ENCODE data around the gene NPPA. TPM values are rescaled to one million over a fixed set of nuclear protein-coding genes. Genes with fewer than 3 reads are reported as not detected.
A peak's percentile ranks its signal among the peaks of the same experiment; 100 is the strongest.
"Not testable (repeated sequence)": the region's sequence is repeated elsewhere in the genome, so short reads cannot be mapped to it uniquely, and the experiment has no call there.

The NPPA gene
- total and polyA plus RNA-seq, 12 donors = 0.17 to 2.7 TPM; not detected in 10

- intact Hi-C loops (cut with DNase I) = no loop called here
- DNase-seq = peak; percentile 59 to 83 (median 73)
- WGBS, 4 donors = 3 to 5% (median 4%) methylated on average over 13 to 17 of the region's 17 CpGs
Measured at GRCh38 chr1:11804666-11805421, 42.7 kb downstream of the NPPA start.

GRCh38 chr1:11803924-11804665 is 43.5 kb downstream of the NPPA start:
- H3K9me3 ChIP-seq (replicated peaks in 1 of 3) = not testable (repeated sequence)

More at GRCh38 chr1:11804666-11805421, 42.7 kb downstream of the NPPA start:
- Histone ChIP-seq H3K4me3 (peak overlapping the region; percentile 7 to 83 (median 79)), H3K27me3 (no peaks in the 10 kb centered on the region), H3K4me1 (replicated peaks in 1 of 2) (peaks cover 46 to 69% of the 10 kb centered on the region in 2 donors), H3K36me3 (replicated peaks in 1 of 2) (peaks cover 0 to 24% of the 10 kb centered on the region in 2 donors), H3K9me3 (replicated peaks in 1 of 3) (no peaks in the 10 kb centered on the region), H3K27ac (peak overlapping the region; percentile 85 to 99 (median 98))
- no peak for TF ChIP-seq POLR2A (IDR thresholded peaks at IDR 0.05)
- TF ChIP-seq CTCF (IDR thresholded peaks at IDR 0.05) = no peak

GRCh38 chr1:11802973-11803885 is 44.4 kb downstream of the NPPA start:
- no peaks in the 10 kb centered on the region for H3K9me3 ChIP-seq (replicated peaks in 1 of 3)
- peak overlapping the region; percentile 85 to 99 (median 98) for H3K27ac ChIP-seq
- H3K4me3 ChIP-seq = peak overlapping the region; percentile 21 to 76 (median 36)
- intact Hi-C loops (cut with DNase I) = no loop called here
- TF ChIP-seq POLR2A (IDR thresholded peaks at IDR 0.05) (peak; percentile 6 to 83), CTCF (IDR thresholded peaks at IDR 0.05) (no peak)
- WGBS, 4 donors = 4 to 13% (median 5%) methylated on average over 10 to 28 of the region's 28 CpGs
- H3K27me3 ChIP-seq = no peaks in the 10 kb centered on the region
- peaks cover 0 to 33% of the 10 kb centered on the region in 2 donors for H3K36me3 ChIP-seq (replicated peaks in 1 of 2)
- H3K4me1 ChIP-seq (replicated peaks in 1 of 2) = peaks cover 46 to 62% of the 10 kb centered on the region in 2 donors
- peak; percentile 91 to 97 (median 97) for DNase-seq

More at GRCh38 chr1:11803924-11804665, 43.5 kb downstream of the NPPA start:
- H3K27me3 ChIP-seq; intact Hi-C loops (cut with DNase I): not testable (repeated sequence)
- Histone ChIP-seq H3K36me3 (replicated peaks in 1 of 2) (peaks cover 0 to 26% of the 10 kb centered on the region in 2 donors), H3K27ac (peak overlapping the region; percentile 85 to 99 (median 98)), H3K4me1 (replicated peaks in 1 of 2) (peaks cover 46 to 67% of the 10 kb centered on the region in 2 donors), H3K4me3 (peak overlapping the region in 1 of 4 donors; percentile 76)
- WGBS, 4 donors = 61 to 70% (median 66%) methylated on average over 7 to 9 of the region's 9 CpGs
- DNase-seq = peak in 2 of 7 donors; percentile 8 to 16

GRCh38 chr1:11802616-11802972 is 45.0 kb downstream of the NPPA start:
- H3K4me1 ChIP-seq (replicated peaks in 1 of 2) = peaks cover 44 to 64% of the 10 kb centered on the region in 2 donors

More at GRCh38 chr1:11802616-11802972, 45.0 kb downstream of the NPPA start:
- Histone ChIP-seq H3K36me3 (replicated peaks in 1 of 2) (peaks cover 0 to 34% of the 10 kb centered on the region in 2 donors), H3K9me3 (replicated peaks in 1 of 3) (no peaks in the 10 kb centered on the region), H3K27me3 (no peaks in the 10 kb centered on the region), H3K4me3 (peak overlapping the region; percentile 21 to 76 (median 36)), H3K27ac (peak overlapping the region; percentile 85 to 99 (median 98))
- intact Hi-C loops (cut with DNase I) = no loop called here
- peak in 1 of 2 donors; percentile 7 for TF ChIP-seq POLR2A (IDR thresholded peaks at IDR 0.05)
- TF ChIP-seq CTCF (IDR thresholded peaks at IDR 0.05) = no peak
- DNase-seq = peak in 4 of 7 donors; percentile 47 to 60 (median 56)
- WGBS, 4 donors = 6 to 15% (median 11%) methylated on average over 4 to 6 of the region's 6 CpGs

Measured in adrenal gland (tissue), 12 donors.